K562 (cell line): ENCODE measurements around the gene TIPIN. TPM values are rescaled to one million over a fixed set of nuclear protein-coding genes. Genes with fewer than 3 reads are reported as not detected.

Source experiments
- ATAC-seq: fragments of 200-7000 bp; cut with Tn5 transposase; 3 replicates; pipeline ENCODE4 v1.9.1; 2020; ENCODE audit warnings: moderate library complexity
- BruUV-seq: library from RNA; stranded (reverse); fragments of 400-500 nt; replicated peaks from 2 replicates; lab custom pipeline; 2021; lab: Mats Ljungman, UMichigan
- CTCF ChIA-PET: fragments of 300-600 bp; formaldehyde crosslinking; extraction: SDS; loops from one replicate; lab custom pipeline; 2021; ENCODE audit warnings: low intra/inter-chr PET ratio; lab: Yijun Ruan, JAX
- POLR2A ChIA-PET: fragments of 300-600, 350-650 bp; sonication (Branson Sonifier 250); formaldehyde crosslinking; extraction: SDS; loops from one replicate; lab custom pipeline; 2021; ENCODE audit warnings: antibody characterized with exemption, inconsistent platforms; lab: Yijun Ruan, JAX
- DNase-seq, 4 experiments: peaks; one replicate each; pipeline versions ENCODE4 v3.0.0 to v3.0.0-alpha.2; 2011 to 2018; ENCODE audit warnings: low spot score in 3 of 4, mixed read lengths in 3 of 4; ENCODE audit errors: extremely low read depth in 1 of 4
- FAIRE-seq: peaks from 2 replicates; lab custom pipeline; 2011; peaks lifted over from hg19 to GRCh38; lab: Jason Lieb, UNC
- H2AFZ ChIP-seq: 2 replicates; pipeline ENCODE4 v1.6.0; 2011; ENCODE audit warnings: low read depth, low read length, control low read depth, inconsistent platforms
- H3K27ac ChIP-seq: fragments of 200-600 bp; 3 replicates; pipeline ENCODE4 v1.8.0; 2011; ENCODE audit warnings: low read depth, mild to moderate bottlenecking, control low read depth, inconsistent platforms, low read length, moderate library complexity, mixed read lengths; ENCODE audit errors: extremely low read depth
- H3K27me3 ChIP-seq, 2 experiments: fragments of 300-600 bp in 1 of 2; 2 replicates in 1 of 2; 3 replicates in 1 of 2; pipeline versions ENCODE4 v1.6.0 to v1.8.0; 2011; ENCODE audit warnings: inconsistent platforms in 2 of 2, low read length in 2 of 2, mild to moderate bottlenecking in 1 of 2, mixed read lengths in 1 of 2, moderate library complexity in 1 of 2; ENCODE audit not compliant: control insufficient read depth in 2 of 2, insufficient read depth in 2 of 2
- H3K36me3 ChIP-seq: fragments of 300-600 bp; 3 replicates; pipeline ENCODE4 v1.8.0; 2011; ENCODE audit warnings: mild to moderate bottlenecking, low read length, inconsistent platforms; ENCODE audit not compliant: control insufficient read depth, insufficient read depth
- H3K4me1 ChIP-seq, 2 experiments: fragments of 200-600 bp in 1 of 2; replicated peaks in 1 of 2; 2 replicates in 1 of 2; 3 replicates in 1 of 2; pipeline versions ENCODE4 v1.5.1 to v1.8.0; 2011; ENCODE audit warnings: inconsistent platforms in 2 of 2, low read length in 2 of 2, mild to moderate bottlenecking in 1 of 2, mixed read lengths in 1 of 2, moderate library complexity in 1 of 2; ENCODE audit not compliant: control insufficient read depth in 2 of 2, insufficient read depth in 2 of 2
- H3K4me2 ChIP-seq: 2 replicates; pipeline ENCODE4 v1.6.1; 2011; ENCODE audit warnings: low read length, control low read depth, inconsistent platforms, mixed read lengths; ENCODE audit not compliant: insufficient read depth
- H3K4me3 ChIP-seq: fragments of 200-600 bp; sonication (generic), shearing (Covaris generic); 2 replicates; pipeline ENCODE4 v1.5.1; 2016; ENCODE audit warnings: control low read depth, inconsistent platforms
- H3K79me2 ChIP-seq: fragments of 200-600 bp; 3 replicates; pipeline ENCODE4 v1.8.0; 2011; ENCODE audit warnings: low read length, inconsistent platforms; ENCODE audit not compliant: control insufficient read depth, insufficient read depth
- H3K9ac ChIP-seq, 2 experiments: 2 replicates each; pipeline versions ENCODE4 v1.6.0 to v1.6.1; 2011; ENCODE audit warnings: low read depth in 2 of 2, low read length in 2 of 2, control low read depth in 1 of 2, inconsistent platforms in 1 of 2, mild to moderate bottlenecking in 1 of 2, mixed read lengths in 1 of 2; ENCODE audit not compliant: insufficient read depth in 1 of 2
- H3K9me1 ChIP-seq: one replicate; pipeline ENCODE4 v1.6.0; 2011; ENCODE audit warnings: inconsistent platforms, mild to moderate bottlenecking, low read length, moderate library complexity; ENCODE audit not compliant: control insufficient read depth, insufficient read depth
- H3K9me3 ChIP-seq: replicated peaks from 2 replicates; pipeline ENCODE4 v1.5.1; 2011; ENCODE audit warnings: low read depth, low read length, inconsistent platforms; ENCODE audit not compliant: control insufficient read depth, insufficient read depth
- H4K20me1 ChIP-seq: replicated peaks from 2 replicates; pipeline ENCODE4 v1.6.1; 2011; ENCODE audit warnings: low read length, inconsistent platforms, mixed read lengths; ENCODE audit not compliant: control insufficient read depth, insufficient read depth
- E4F1 ChIP-seq: fragments of 250-450 bp; sonication (Bioruptor Pico); IDR thresholded peaks from 2 replicates; pipeline ENCODE4 v1.5.0; 2021; ENCODE audit warnings: mild to moderate bottlenecking, borderline replicate concordance
- TBL1XR1 ChIP-seq, 2 experiments: IDR thresholded peaks; 2 replicates each; pipeline ENCODE4 v1.6.1; 2012; ENCODE audit warnings: improper control_type of control experiment in 2 of 2, low read length in 2 of 2, mild to moderate bottlenecking in 1 of 2
- ZNF280A ChIP-seq: fragments of 450-650 bp; IDR thresholded peaks from 2 replicates; pipeline ENCODE4 v1.6.1; 2018; ENCODE audit warnings: mild to moderate bottlenecking, low read depth; ENCODE audit not compliant: partially characterized antibody
- ZNF395 ChIP-seq: fragments of 200-800 bp; sonication (Bioruptor generic); IDR thresholded peaks from 2 replicates; pipeline ENCODE4 v1.6.1; 2017; ENCODE audit warnings: missing genetic modification characterization, missing compliant biosample characterization
- WGBS: fragments of 100-300 bp; shearing (Covaris generic); methylation state at CpG from one replicate; pipeline ENCODE4 v1.1.6; 2016; ENCODE audit warnings: low coverage, mixed read lengths; ENCODE audit not compliant: insufficient coverage; ENCODE audit errors: missing lambda C conversion rate; 5-methylcytosine and 5-hydroxymethylcytosine counted together
- in situ Hi-C: fragments of 300-500 bp; cut with MboI; formaldehyde crosslinking; loops from 4 replicates; pipeline ENCODE4 v1.15.0; 2018; ENCODE audit warnings: inconsistent platforms, mixed read lengths
- intact Hi-C: fragments of 100-400 bp; cut with micrococcal nuclease; formaldehyde crosslinking; loops from 2 replicates; pipeline ENCODE4 v1.14.2; 2022
- polyA plus RNA-seq, 8 experiments: library from polyadenylated mRNA; depleted of rRNA in 4 of 8; stranded (reverse) in 5 of 8; unstranded in 3 of 8; fragments of >200 nt; fragmentation: Nextera tagmentation in 2 of 8; fragmentation: Illumina TruSeq in 1 of 8; extraction: Ambion mirVana in 2 of 8; extraction: Trizol in 1 of 8; gene quantifications; 2 replicates each; pipeline versions ENCODE4 v1.2.1 to v1.2.3, GENCODE V29; 2011 to 2014; ENCODE audit warnings: inconsistent platforms in 1 of 8, missing spikeins in 1 of 8
- total RNA-seq, 7 experiments: library from RNA; depleted of rRNA in 6 of 7; stranded (reverse); fragments of >200 nt in 6 of 7; fragmentation: Illumina TruSeq in 2 of 7; extraction: Trizol in 2 of 7; gene quantifications; 2 replicates each; pipeline versions ENCODE4 v1.2.1 to v1.2.3, GENCODE V29; 2011 to 2021; ENCODE audit warnings: low replicate concordance in 1 of 7

Gene TIPIN
- total and polyA plus RNA-seq, 9 of the 15 experiments (the other 6 are each of a cell fraction or from before 2014, with no cell fraction given), result 22.9 to 61.4 (median 42.0) TPM

- peaks cover 7 to 19% of the 10 kb centered on the region in 2 experiments; a peak in 4 of 5 replicates for H3K4me1 ChIP-seq
- H3K27me3 ChIP-seq, result no peaks in the 10 kb centered on the region
- in situ Hi-C loops (no loop called here), intact Hi-C loops (no loop called here)
- BruUV-seq, result no TSS peak
- H3K36me3 ChIP-seq, result peaks cover 6% of the 10 kb centered on the region; the same call in 2 of the 3 replicates
- H3K79me2 ChIP-seq, result peaks cover 96% of the 10 kb centered on the region
- POLR2A ChIA-PET, result interaction anchor here (1.1 kb wide), 1 partner anchor 9 kb away, joined by 6 read pairs; no protein-coding TSS in a partner anchor
- CTCF ChIA-PET, result no interaction called here
- FAIRE-seq (no peak), ATAC-seq (no peak), DNase-seq (no peak)
- no peak overlapping the region for H3K9ac ChIP-seq
- H3K27ac ChIP-seq, result no peak overlapping the region
- H3K9me3 ChIP-seq, result no peaks in the 10 kb centered on the region
- H3K9me1 ChIP-seq, result peaks cover 6% of the 10 kb centered on the region
- H3K4me3 ChIP-seq, result no peak overlapping the region
- H3K4me2 ChIP-seq, result no peak overlapping the region
- WGBS, result 94% methylated on average over 3 of the region's 3 CpGs
- H4K20me1 ChIP-seq, result peaks cover 38% of the 10 kb centered on the region
- no peak overlapping the region for H2AFZ ChIP-seq
- TF ChIP-seq ZNF280A, result no peak
- TF ChIP-seq E4F1 (CRISPR knock-in tag), result no peak
- no peak for TF ChIP-seq TBL1XR1 (IDR thresholded peaks at IDR 0.05; ENCODE audit: low read length in 2 of 2)
- no peak for TF ChIP-seq ZNF395 (CRISPR knock-in tag)
- TF ChIP-seq, all 486 proteins: peak for 0
Measured at GRCh38 chr15:66405615-66406014, 49.1 kb upstream of the TIPIN start.
